GM19468 (cell line): Measurements from ENCODE around the gene TBL1XR1.
A peak's percentile ranks its signal among the peaks of the same experiment; 100 is the strongest.
"Not testable (repeated sequence)": the region's sequence is repeated elsewhere in the genome, so short reads cannot be mapped to it uniquely, and the experiment has no call there.

Experiments
- ATAC-seq: cut with Tn5 transposase; IDR thresholded peaks from one replicate; pipeline ENCODE4 v1.9.1; 2021; ENCODE audit warnings: mild to moderate bottlenecking, moderate library complexity, moderate number of reproducible peaks; ENCODE audit not compliant: unreplicated experiment; ENCODE audit errors: extremely low read depth

TBL1XR1 gene

GRCh38 chr3:177146646-177147045 is 50.6 kb downstream of the TBL1XR1 start:
- no peak for ATAC-seq

GRCh38 chr3:177145954-177146353 is 51.3 kb downstream of the TBL1XR1 start:
- ATAC-seq: no peak

GRCh38 chr3:177145381-177145780 is 51.9 kb downstream of the TBL1XR1 start:
- no peak for ATAC-seq

GRCh38 chr3:177144922-177145321 is 52.4 kb downstream of the TBL1XR1 start:
- peak; percentile 57 for ATAC-seq

- ATAC-seq: no peak
Observed at GRCh38 chr3:177141899-177142646, 55.2 kb downstream of the TBL1XR1 start.

- ATAC-seq: no peak
Observed at GRCh38 chr3:177141471-177141870, 55.8 kb downstream of the TBL1XR1 start.

- not testable (repeated sequence) for ATAC-seq
Observed at GRCh38 chr3:177139220-177139619, 58.1 kb downstream of the TBL1XR1 start.

GRCh38 chr3:177137774-177138705 is 59.2 kb downstream of the TBL1XR1 start:
- no peak for ATAC-seq

- ATAC-seq: no peak
Observed at GRCh38 chr3:177136741-177137140, 60.5 kb downstream of the TBL1XR1 start.

GRCh38 chr3:177135841-177136492 is 61.3 kb downstream of the TBL1XR1 start:
- ATAC-seq: no peak

- ATAC-seq: no peak
Observed at GRCh38 chr3:177134816-177135210, 62.5 kb downstream of the TBL1XR1 start.

GRCh38 chr3:177133860-177134815 is 63.1 kb downstream of the TBL1XR1 start:
- no peak for ATAC-seq

GRCh38 chr3:177131927-177132636 is 65.2 kb downstream of the TBL1XR1 start:
- ATAC-seq: no peak

GRCh38 chr3:177127008-177127407 is 70.3 kb downstream of the TBL1XR1 start:
- ATAC-seq: no peak

GRCh38 chr3:177126015-177126773 is 71.1 kb downstream of the TBL1XR1 start:
- ATAC-seq: no peak

- ATAC-seq: no peak
Observed at GRCh38 chr3:177124882-177125281, 72.4 kb downstream of the TBL1XR1 start.

GRCh38 chr3:177123822-177124221 is 73.5 kb downstream of the TBL1XR1 start:
- no peak for ATAC-seq

GRCh38 chr3:177122183-177122856 is 75.0 kb downstream of the TBL1XR1 start:
- no peak for ATAC-seq
